AG08396 (cell line): Measurements from ENCODE around the gene CRMP1.
A peak's percentile ranks its signal among the peaks of the same experiment; 100 is the strongest.
"Not testable (repeated sequence)": the region's sequence is repeated elsewhere in the genome, so short reads cannot be mapped to it uniquely, and the experiment has no call there.

Source experiments
- DNase-seq: peaks from one replicate; pipeline ENCODE4 v3.0.0; 2012; ENCODE audit warnings: low spot score, mixed read lengths

The CRMP1 gene

DNA sequence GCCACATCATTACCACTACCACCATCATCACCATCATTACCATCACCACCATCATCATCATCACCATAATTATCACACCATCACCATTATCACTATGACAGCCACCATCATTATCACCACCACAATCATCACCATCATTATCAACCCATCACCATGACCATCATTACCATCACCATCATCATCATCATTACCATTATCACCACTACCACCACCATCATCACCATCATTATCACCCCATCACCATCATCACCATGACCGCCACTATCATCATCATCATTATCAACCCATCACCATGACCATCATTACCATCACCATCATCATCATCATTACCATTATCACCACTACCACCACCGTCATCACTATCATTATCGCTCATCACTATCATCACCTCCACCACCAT, 36.5 kb downstream of the CRMP1 start:
- DNase-seq: not testable (repeated sequence)

DNA sequence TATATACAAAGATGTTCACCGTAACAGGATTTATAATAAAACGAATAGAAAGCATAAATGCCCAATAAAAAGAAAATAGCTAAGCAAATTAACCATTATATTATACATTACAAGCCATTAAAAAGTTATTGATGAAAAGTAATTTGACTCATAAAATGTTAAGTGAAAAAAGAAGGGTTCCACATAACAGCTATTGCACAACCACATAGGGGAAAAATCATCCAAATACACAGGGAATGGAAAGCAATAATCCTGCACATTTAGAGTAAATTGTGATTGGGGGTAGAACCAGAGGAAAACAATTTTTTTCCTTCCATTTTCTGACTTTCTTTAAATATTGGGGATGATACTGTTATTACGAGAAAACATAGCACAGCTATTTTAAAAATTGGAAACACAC, 38.0 kb downstream of the CRMP1 start:
- no peak for DNase-seq

DNA sequence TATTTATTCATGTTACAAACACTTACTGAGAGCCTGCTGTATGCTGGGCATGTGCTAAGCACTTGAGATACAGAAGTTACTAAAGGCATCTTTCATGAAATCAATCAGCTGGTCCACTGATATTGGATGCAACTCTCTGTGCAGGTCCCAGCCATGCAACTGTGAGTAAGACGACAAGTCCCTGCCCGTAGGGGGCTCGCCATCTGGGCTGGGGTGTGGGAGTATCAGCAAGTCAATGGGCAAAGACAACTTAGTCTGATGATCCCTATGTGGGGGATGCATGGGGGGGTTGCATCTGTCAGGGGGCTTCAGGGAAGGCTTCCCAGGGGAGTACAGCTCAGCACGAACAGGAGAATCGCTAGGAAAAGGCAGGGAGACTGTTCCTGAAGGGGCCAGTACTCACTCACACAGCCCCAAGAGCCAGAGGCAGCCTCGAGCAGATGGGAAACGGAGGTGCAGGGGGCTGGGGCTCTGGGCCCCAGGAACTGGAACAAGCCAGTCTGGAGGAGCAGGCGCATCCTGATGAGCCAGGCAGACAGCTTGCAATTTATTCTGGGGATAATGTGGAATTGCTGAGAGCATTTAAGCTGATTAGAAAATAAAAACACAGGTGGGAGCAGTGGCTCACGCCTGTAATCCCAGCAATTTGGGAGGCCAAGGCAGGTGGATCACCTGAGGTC, 40.2 kb downstream of the CRMP1 start:
- DNase-seq: no peak

DNA sequence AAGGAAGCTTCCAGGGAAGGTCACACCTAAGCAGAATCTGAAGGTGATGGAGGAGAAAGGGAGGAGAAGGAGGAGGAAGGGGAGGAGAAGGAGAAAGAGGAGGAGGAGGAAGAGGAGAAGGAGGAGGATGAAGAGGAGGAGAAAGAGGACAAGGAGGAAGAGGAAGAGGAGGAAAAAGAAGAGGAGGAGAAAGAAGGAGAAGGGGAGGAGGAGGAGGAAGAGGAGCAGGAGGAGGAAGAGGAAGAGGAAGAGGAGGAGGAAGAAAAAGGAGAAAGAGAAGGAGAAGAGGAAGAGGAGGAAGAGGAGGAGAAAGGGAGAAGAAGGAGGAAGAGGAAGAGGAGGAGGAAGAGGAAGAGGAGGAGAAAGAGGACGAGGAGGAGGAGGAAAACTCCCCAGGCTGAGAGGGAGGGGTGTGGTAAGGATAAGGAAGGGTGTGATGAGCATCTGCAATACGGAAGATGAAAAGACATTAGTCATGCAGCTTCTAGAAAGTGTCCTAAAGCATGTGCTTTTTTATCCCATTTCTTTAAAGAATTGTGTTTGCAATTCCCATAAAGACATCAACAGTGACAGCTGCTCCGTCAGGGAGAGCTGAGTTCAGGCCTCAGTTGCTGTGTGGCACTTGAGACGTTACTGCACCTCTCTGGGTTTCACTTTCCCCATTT, 41.1 kb downstream of the CRMP1 start:
- no peak for DNase-seq

DNA sequence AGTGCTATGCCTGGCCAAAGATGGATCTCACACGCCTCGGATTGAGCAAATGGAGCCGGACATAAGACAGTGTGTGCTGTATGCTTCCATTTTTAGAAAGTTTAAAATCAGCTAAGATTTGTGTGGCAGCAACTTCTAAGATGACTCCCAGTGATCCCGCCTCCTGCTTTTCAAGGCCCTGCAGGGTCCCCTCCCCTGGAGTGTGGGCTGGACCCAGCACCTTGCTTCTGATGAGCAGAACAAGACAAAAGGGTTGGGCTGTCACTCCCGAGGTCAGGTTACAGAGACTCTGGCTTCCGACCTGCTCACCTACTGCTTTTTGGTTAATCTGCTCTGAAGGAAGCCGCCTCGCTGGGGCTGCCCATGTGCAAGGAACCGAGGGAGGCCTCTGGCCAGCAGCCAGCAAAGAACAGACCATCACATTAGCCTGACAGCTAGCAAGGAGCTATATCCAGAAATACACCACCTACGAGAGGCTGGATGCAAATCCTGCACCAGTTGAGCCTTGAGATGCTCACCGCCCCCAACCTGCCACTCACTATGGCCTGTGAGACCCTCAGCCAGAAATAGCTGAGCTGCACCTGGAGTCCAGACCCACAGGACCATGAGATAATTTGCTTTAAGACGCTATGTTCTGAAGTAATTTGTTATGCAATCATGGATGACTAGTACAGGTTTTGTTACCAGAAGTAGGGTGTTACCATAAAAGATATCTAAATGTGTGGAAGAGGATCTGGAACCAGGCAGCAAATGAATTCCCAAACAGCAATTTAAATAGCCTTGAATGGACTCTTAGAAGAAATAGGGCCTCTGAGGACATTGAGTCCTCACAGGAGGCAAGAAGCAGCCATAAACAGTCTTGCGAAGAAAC, 47.6 kb downstream of the CRMP1 start:
- DNase-seq: no peak

DNA sequence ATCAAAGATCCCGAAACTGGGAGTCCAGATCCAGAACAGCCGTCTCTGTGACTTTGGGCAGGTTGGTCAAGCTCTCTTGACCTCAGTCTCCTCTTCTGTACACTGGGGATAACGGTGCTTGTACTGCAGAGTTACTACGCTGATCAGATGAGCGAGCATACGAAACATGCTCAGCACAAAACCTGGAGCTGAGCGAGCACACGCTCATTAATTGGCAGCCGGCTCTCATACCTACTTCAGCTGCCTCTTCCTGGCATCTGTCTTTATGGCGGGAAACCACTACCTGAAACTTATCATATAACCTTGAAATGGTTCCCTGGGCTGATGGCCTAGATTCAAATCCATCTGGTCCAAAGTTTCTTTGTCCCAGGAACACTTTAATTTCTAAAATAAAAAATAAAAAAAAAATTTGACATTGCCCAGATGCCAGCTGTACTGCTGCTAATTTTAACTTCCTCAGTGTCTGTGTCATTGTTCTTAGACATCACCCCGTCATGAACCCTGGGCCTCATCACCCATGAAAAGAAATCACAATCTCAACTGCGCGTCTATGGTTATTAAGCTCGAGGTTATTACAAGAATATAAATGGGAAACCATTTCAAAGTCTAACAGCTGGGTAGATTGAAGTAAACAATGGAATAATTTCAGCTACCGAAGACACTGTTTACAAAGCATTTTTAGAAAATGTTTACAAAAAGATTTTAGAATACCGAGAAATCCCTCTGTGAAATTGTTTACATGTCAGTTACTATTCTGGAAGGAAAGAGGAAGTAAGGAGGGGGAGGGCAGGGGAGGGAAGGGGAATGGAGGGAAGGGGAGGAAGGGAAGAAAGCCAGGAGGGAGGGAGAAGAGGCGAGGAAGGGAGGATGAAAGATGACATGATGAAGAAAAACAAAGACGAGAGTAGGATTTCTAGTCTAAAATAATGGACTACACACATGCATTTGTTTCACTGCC, 49.0 kb downstream of the CRMP1 start:
- no peak for DNase-seq

DNA sequence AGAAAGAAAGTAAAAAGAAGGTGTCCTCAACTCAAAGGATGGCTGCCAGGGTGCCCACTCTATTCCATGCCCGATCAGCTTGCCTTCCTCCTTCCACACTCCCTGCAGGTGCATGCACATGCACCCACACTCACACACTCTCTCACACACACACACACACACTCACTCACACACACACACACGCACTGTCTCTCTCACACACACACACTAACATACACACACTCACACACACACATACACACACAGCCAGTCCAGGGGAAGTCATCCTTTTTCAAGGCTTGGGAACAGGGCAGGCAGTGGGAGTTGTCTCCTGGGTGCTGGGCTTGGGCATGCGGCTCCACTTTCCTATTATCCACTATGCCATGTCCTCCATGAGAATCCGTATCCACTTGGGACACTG, 50.4 kb downstream of the CRMP1 start:
- no peak for DNase-seq

DNA sequence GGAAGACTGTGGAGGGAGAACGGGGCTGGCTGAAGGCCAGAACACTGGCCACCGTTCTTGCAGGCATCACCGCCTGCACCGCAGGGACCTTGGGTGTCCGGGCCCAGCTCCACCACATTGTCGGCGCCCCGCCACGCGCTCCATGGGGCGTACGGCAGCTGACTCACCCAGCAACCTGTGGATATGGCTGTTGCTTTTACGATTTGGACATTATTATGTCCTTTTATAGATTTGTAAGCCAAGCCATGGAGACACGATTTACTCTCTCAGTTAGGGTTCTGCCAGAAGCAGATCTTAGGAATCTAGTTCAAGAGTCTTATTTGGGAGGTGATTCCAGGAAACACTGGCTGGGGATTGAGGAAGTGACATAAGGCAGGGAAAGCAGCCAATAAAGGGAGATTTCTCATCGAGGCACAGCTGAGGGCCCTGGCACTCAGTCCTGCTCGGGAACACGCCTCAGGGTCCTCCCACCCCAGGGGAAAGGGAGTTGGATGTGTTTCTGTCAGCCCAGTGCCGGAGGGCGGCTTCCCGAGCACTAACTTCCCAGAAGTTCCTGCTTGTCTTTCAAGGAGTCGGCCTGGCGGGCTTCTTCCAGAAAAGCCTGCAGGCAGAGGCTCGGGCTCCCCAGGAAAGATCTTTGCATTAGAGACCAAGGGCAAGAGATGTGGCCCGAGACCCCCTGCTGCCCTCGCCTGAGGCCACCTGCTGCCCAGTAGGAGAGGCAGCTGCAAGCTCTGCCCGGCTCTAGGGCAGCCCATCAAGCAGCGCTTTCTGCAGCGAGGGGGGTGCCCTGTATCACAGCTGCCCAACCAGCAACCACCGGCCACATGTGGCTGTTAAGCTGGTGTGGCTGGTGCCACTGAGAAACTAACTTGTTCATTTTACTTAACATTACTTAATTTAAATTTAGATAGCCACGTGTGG, 52.9 kb downstream of the CRMP1 start:
- DNase-seq: peak; percentile 43

DNA sequence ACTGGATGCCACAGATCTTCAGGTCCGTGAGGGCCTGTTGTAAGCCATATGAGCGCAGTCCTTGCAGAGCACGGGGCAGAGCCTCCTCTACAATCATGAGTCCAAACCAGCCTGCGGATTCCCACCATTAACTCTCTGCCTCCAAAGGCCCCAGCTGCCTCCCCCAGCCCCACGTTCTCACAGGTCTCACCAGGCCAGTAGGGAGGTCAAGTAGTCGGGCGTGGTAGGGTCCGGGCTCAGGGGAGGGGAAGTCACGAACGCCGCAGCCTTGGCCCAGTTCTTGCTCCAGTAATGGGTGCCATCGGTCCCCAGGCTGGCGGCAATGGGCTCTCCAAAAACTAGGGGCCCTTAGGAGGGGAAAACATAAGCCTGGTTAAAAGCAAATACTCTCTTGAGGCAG, 53.6 kb downstream of the CRMP1 start:
- no peak for DNase-seq

DNA sequence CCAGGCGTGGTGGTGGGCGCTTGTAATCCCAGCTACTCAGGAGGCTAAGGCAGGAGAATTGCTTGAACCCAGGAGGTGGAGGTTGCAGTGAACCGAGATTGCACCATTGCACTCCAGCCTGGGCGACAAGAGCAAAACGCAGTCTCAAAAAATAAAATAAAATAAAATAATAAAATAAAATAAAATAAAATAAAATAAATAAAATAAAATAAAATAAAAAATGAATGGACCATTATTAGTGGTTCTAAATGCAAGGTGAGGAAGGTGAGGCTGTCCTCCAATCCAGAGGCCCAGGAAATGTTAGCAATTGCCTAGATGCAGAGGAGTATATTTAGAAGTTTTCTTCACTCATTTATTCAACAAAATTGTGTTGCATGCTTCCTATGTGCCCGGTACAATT, 55.4 kb downstream of the CRMP1 start:
- not testable (repeated sequence) for DNase-seq

DNA sequence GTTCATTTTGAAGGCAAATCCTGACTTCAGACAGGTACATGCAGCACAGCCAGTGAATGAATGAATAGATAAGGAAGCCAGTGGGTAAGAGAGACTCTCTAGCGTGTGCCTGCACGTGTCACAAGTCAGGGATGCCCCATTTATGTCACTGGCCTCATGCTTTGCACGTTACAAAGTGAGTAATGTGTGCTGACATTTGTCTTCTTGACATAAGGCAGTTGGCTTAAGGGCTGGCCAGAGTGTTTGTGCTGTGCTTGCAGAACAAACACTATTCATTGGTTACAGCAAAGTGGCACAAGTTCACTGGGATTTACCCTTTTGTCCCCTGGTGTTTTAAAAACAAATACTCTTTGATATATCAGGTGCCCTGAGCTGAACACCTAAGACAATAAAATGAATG, 55.9 kb downstream of the CRMP1 start:
- DNase-seq: no peak

DNA sequence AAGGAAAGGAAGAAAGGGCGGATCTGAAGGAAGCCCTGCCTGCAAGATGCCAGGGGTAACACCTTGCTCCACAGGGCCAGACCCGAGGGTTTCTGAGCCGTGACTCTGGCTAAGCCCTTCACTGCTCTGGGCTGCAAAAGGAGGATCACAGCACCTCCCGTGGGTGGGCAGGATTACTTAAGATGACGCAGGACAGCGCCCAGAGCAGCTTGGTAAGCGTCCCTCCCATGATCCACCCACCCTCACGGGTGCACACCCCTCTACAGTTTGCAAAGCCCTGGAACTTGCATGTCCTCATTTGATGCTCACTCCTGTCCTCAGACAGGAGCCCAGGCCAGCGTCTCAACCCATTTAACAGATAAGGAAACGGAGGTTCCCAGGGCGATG, 64.9 kb downstream of the CRMP1 start:
- DNase-seq: no peak

DNA sequence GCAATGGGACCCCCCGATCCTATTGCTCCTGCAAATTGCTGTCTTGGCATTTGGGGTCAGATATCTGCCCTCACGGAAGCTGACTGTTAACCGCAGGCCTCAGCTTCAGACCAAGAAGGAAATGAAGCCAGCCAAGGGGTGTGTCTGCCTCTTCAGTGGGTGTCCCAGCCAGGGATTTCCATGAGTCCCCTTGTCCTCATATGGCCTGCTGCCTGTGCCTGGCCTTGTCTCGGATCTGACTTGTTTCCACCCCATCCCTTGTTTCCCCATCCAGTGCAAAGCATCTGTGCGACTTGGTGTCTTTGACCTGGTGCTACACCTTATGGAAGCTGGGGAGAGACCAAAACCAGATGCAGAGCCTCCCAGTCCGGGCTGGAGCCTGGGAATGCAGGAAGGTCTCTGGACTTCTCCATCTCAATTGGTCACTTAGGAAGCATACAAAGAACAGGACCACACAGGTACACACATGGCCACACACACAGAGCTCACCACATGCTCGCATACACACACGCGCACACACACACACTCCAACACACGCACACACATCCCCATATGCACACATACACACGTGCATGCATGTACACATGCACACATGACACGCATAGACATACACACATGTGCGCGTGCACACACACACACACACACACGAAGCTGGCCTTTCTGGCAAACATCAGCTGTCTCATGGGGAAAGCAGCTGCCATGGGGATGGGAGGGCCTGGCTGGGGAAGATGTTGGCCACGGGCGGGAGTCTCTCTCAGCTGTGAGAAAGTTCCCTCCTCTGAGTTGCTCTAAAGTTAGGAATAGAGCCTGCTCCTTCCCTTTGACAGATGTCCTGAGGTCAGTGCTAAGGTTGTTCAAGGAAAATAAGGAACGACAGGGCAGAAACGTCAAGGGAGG, 65.5 kb downstream of the CRMP1 start:
- DNase-seq: peak; percentile 64

DNA sequence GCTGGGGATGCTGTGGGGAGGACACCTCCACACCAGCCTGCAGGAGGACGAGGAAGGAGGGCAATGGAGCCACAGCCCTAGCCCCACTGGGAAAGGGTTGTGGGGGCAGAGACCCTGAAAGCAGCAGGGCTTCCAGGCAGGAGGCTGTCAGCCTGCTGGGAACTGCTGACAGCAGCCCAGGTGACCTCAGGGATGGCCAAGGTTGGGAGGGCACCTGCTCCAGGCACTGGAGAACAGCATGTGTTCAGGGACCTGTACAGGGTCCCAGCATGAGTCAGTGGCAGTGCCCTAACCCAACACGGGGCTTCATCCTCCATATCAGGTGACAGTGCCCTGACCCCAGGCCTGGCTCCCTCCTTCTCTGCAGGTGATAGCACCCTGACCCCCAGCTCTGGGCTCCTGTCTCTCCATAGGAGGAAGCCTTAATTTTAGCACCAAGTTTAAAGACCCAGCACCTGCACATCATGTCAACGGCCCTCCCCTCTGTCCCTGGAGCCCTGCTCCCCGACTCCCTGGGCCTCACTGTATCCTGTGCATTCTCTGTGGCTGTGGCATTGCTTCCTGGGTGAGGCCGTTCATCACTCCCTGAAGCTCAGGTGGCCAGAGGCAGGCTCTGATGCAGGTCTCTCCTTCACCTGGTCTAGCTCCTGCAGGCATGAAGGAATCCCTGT, 66.3 kb downstream of the CRMP1 start:
- no peak for DNase-seq

DNA sequence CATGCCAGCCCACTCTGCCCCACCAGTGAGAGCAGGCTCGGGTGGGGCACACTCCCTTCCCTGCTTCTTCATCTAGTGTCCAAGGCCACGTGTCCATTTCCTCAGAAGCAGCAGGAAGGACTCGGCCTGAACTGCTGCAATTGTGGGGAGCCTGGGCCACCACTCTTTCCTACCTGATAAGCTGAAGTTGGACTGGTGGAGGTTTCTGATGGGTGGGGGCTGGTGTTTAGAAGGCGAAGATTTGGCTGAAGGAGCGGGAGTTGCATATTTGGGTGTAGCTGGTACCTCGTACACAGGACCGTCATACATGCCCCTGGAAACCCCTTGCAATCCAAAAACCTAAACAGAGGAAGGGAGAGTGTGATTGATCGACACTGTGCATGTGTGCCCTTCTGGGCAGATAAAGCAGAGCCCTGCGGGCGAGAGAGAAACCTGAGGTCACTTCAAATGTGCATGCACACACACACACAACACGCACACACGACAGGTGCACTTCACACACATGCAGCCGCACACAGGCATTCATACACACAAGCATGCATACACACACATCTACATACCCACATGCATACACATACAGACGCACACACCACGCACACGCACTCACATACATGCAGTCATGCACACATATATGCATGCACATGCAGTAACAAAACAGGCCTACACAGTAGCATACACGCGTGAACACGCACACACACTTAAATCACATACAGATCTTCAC, 67.4 kb downstream of the CRMP1 start:
- DNase-seq: no peak

DNA sequence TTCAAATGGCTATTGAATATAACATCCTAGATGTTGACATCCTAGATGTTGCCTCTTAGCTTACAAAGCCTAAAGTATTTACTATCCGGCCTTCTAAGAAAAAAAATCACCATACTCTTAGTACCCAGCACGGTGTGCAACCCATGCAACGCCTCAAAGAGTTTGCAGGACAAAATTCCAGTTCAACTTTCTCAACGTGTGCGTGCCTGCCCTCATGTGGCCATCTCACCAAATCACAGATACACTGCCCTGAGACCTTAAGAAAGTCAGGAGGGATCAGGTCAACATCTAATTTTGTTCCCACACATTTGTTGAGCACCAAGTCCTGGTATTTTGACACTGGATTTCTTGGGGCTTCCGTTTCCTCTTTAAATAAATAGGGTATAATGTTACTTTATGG, 68.3 kb downstream of the CRMP1 start:
- peak; percentile 70 for DNase-seq

DNA sequence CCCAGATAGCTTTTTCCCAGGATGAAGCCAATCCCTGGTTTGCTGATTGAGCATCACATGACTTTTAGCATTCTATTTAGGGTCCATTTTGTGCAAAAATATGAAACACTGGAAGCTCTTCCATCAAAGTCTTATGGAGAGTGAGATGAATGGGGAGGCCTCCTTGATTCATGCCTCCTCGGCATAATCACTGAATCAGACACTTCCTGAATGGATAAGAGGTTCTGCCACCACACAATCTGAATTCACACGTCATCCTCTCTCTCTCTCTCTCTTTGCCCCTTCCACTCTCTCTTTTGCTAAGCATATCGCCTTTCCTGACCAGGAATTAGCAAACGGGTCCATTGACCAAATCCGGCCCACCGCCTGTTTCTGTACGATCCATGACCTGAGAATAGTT, 68.7 kb downstream of the CRMP1 start:
- DNase-seq: no peak

DNA sequence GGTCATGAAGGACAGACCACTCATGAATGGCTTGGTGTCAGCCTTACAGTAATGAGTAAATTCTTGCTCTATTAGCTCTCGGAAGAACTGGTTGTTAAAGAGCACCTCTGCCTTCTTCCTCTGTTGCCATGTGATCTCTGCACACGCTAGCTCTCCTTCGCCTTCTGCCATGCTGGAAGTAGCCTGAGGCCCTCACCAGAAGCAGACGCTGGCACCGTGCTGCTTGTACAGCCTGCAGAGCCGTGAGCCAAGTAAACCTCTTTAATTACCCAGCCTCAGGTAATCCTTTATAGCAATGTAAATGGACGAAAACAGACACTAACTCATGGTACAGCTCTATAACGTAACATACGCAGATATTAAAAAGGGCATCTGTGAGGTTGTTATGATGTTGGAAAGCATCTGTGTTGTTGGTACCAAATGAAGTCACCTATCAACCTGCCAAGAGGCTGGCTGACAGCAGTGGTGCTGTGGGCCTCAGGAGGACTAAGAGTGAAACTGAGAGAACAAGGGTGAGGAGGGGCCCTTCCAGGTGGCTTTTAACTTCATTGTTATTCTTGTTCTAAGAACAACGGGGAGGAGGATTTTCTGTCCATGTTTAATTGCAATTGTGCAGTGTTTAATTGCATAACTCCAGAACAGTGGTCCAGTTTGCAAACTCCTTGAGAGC, 69.2 kb downstream of the CRMP1 start:
- no peak for DNase-seq
